Colonic mucosa (tissue), 4 donors: ENCODE results near the gene PDE4D. TPM values are rescaled to one million over a fixed set of nuclear protein-coding genes. Genes with fewer than 3 reads are reported as not detected.

ENCODE experiments used
- DNase-seq: peaks from one replicate; pipeline ENCODE4 v3.0.0-alpha.2; 2020
- H3K27ac ChIP-seq: fragments of 200-600 bp; one replicate; pipeline ENCODE4 v1.8.0; 2021
- H3K27me3 ChIP-seq: fragments of 200-600 bp; one replicate; pipeline ENCODE4 v1.8.0; 2021
- H3K36me3 ChIP-seq: fragments of 200-600 bp; one replicate; pipeline ENCODE4 v1.8.0; 2021
- H3K4me1 ChIP-seq: fragments of 200-600 bp; one replicate; pipeline ENCODE4 v1.8.0; 2021; ENCODE audit warnings: mild to moderate bottlenecking
- H3K4me3 ChIP-seq: fragments of 200-600 bp; one replicate; pipeline ENCODE4 v1.8.0; 2021
- H3K9ac ChIP-seq, 2 donors: one replicate each; pipeline ENCODE4 v1.7.0; 2013; ENCODE audit warnings: control low read depth in 2 of 2, low read depth in 2 of 2, low read length in 2 of 2
- H3K9me3 ChIP-seq: fragments of 200-600 bp; one replicate; pipeline ENCODE4 v1.8.0; 2021
- CTCF ChIP-seq: fragments of 200-600 bp; IDR thresholded peaks from one replicate; pipeline ENCODE4 v1.8.0; 2022; ENCODE audit warnings: antibody characterized with exemption, mild to moderate bottlenecking
- intact Hi-C: fragments of 100-400 bp; cut with DNase I; formaldehyde crosslinking; loops from one replicate; pipeline ENCODE4 v1.14.1; 2022
- total RNA-seq, 2 donors: library from RNA; stranded (reverse); fragmentation: NEBNext Ultra II Directional in 1 of 2; extraction: Animal tissue kit (Norgen Biotek cat#: 25700) in 1 of 2; gene quantifications; one replicate each; pipeline ENCODE4 v1.2.1, GENCODE V29; 2021
- donor health status: healthy.
- donor health status: DM: no; HTN: no; CAD: no.
- donor health status: DM: no; HTN: no; CAD: no.

The PDE4D gene
- total RNA-seq, 2 donors from 2014 or later: 23.1 to 53.7 TPM

- intact Hi-C loops: loop anchor here (10.0 kb wide), 1 partner anchor 135 kb away; no protein-coding TSS in a partner anchor
- peak overlapping the region; percentile 43 to 75 for H3K9ac ChIP-seq
Measured at GRCh38 chr5:59039296-59040023, 854.1 kb downstream of the PDE4D start.

GRCh38 chr5:59038798-59039295 is 854.7 kb downstream of the PDE4D start:
- Histone ChIP-seq H3K4me1 (no peaks in the 10 kb centered on the region), H3K27me3 (no peaks in the 10 kb centered on the region), H3K27ac (peak overlapping the region; percentile 79), H3K9ac (peak overlapping the region; percentile 46 to 75), H3K4me3 (peak overlapping the region; percentile 67), H3K36me3 (no peaks in the 10 kb centered on the region), H3K9me3 (no peaks in the 10 kb centered on the region)
- no peak for TF ChIP-seq CTCF
- intact Hi-C loops: loop anchor here (10.0 kb wide), 1 partner anchor 136 kb away; no protein-coding TSS in a partner anchor
- DNase-seq: no peak

More at GRCh38 chr5:59039296-59040023, 854.1 kb downstream of the PDE4D start:
- Histone ChIP-seq H3K27me3 (no peaks in the 10 kb centered on the region), H3K9me3 (no peaks in the 10 kb centered on the region), H3K4me3 (peak overlapping the region; percentile 67), H3K27ac (peak overlapping the region; percentile 79), H3K4me1 (no peaks in the 10 kb centered on the region), H3K36me3 (no peaks in the 10 kb centered on the region)
- DNase-seq: peak; percentile 75
- TF ChIP-seq CTCF: no peak

- H3K4me1 ChIP-seq: no peaks in the 10 kb centered on the region
- no peaks in the 10 kb centered on the region for H3K9me3 ChIP-seq
- intact Hi-C loops: loop anchor here (10.0 kb wide), 1 partner anchor 137 kb away; no protein-coding TSS in a partner anchor
- H3K9ac ChIP-seq: peak overlapping the region; percentile 46 to 75
- no peak for DNase-seq
- peak overlapping the region; percentile 67 for H3K4me3 ChIP-seq
- TF ChIP-seq CTCF: no peak
- peak overlapping the region; percentile 79 for H3K27ac ChIP-seq
- no peaks in the 10 kb centered on the region for H3K36me3 ChIP-seq
- H3K27me3 ChIP-seq: no peaks in the 10 kb centered on the region
Measured at GRCh38 chr5:59037941-59038797, 855.4 kb downstream of the PDE4D start.

- TF ChIP-seq CTCF: no peak
- H3K36me3 ChIP-seq: no peaks in the 10 kb centered on the region
- no peaks in the 10 kb centered on the region for H3K9me3 ChIP-seq
- DNase-seq: no peak
- no peak overlapping the region for H3K9ac ChIP-seq
- H3K27ac ChIP-seq: peak overlapping the region; percentile 79
- peak overlapping the region; percentile 67 for H3K4me3 ChIP-seq
- no peaks in the 10 kb centered on the region for H3K27me3 ChIP-seq
- intact Hi-C loops: loop anchor here (10.0 kb wide), 1 partner anchor 137 kb away; no protein-coding TSS in a partner anchor
- H3K4me1 ChIP-seq: no peaks in the 10 kb centered on the region
Measured at GRCh38 chr5:59037453-59037852, 856.1 kb downstream of the PDE4D start.

- intact Hi-C loops: loop anchor here (10.0 kb wide), 1 partner anchor 138 kb away; no protein-coding TSS in a partner anchor
- H3K4me1 ChIP-seq: no peaks in the 10 kb centered on the region
- H3K4me3 ChIP-seq: no peak overlapping the region
Measured at GRCh38 chr5:59037041-59037440, 856.5 kb downstream of the PDE4D start.

More at GRCh38 chr5:59037041-59037440, 856.5 kb downstream of the PDE4D start:
- Histone ChIP-seq H3K36me3 (no peaks in the 10 kb centered on the region), H3K9me3 (no peaks in the 10 kb centered on the region), H3K9ac (no peak overlapping the region), H3K27me3 (no peaks in the 10 kb centered on the region), H3K27ac (no peak overlapping the region)
- no peak for DNase-seq
- TF ChIP-seq CTCF: no peak
